OCI-LY3 (cell line): ENCODE measurements around the gene EXOC4.

Source experiments
- H2AFZ ChIP-seq: fragments of 200-600, 300-600 bp; shearing (Covaris generic); 2 replicates; pipeline ENCODE4 v1.6.0; 2014; ENCODE audit warnings: antibody characterized with exemption, low read depth, low read length
- H3K27ac ChIP-seq: fragments of 200-600, 300-600 bp; sonication (generic); 2 replicates; pipeline ENCODE4 v1.5.1; 2014; ENCODE audit warnings: mild to moderate bottlenecking, low read length, moderate library complexity, mixed read lengths
- H3K27me3 ChIP-seq: fragments of 200-600, 300-600 bp; sonication (generic); 2 replicates; pipeline ENCODE4 v1.6.1; 2014; ENCODE audit warnings: low read depth, low read length, mixed read lengths
- H3K36me3 ChIP-seq: fragments of 200-600, 300-600 bp; sonication (generic); replicated peaks from 2 replicates; pipeline ENCODE3; 2014; ENCODE audit warnings: low read depth, low read length, mixed read lengths
- H3K4me1 ChIP-seq: fragments of 300-600, 200-600 bp; sonication (generic); 2 replicates; pipeline ENCODE4 v1.6.1; 2014; ENCODE audit warnings: low read length, mixed read lengths
- H3K4me2 ChIP-seq: fragments of 200-600, 300-600 bp; sonication (generic); 2 replicates; pipeline ENCODE4 v1.6.1; 2014; ENCODE audit warnings: low read length, mixed read lengths
- H3K4me3 ChIP-seq: fragments of 300-600, 200-600 bp; sonication (generic); 2 replicates; pipeline ENCODE4 v1.5.1; 2014; ENCODE audit warnings: antibody characterized with exemption, mild to moderate bottlenecking, low read length, moderate library complexity
- H3K79me2 ChIP-seq: fragments of 300-600, 200-600 bp; shearing (Covaris generic); 2 replicates; pipeline ENCODE4 v1.6.1; 2014; ENCODE audit warnings: mild to moderate bottlenecking, low read length, mixed read lengths
- H3K9ac ChIP-seq: fragments of 300-600, 200-600 bp; shearing (Covaris generic); 2 replicates; pipeline ENCODE4 v1.6.0; 2014; ENCODE audit warnings: mild to moderate bottlenecking, low read length, moderate library complexity
- H3K9me3 ChIP-seq: fragments of 200-600, 300-600 bp; shearing (Covaris generic); 2 replicates; pipeline ENCODE4 v1.6.1; 2014; ENCODE audit warnings: low read length, mixed read lengths; ENCODE audit not compliant: insufficient read depth
- H4K20me1 ChIP-seq: fragments of 200-600, 300-600 bp; sonication (generic); 2 replicates; pipeline ENCODE4 v1.6.1; 2016; ENCODE audit warnings: low read length, mixed read lengths; ENCODE audit not compliant: insufficient read depth
- CTCF ChIP-seq: fragments of 200-600, 300-600 bp; sonication (generic); IDR thresholded peaks from 2 replicates; pipeline ENCODE4 v1.5.1; 2014; ENCODE audit warnings: antibody characterized with exemption, low read length, low read depth
- EZH2phosphoT487 ChIP-seq: fragments of 200-600 bp; shearing (Covaris generic); IDR thresholded peaks from 2 replicates; pipeline ENCODE4 v1.6.1; 2018; ENCODE audit warnings: antibody characterized with exemption, mixed run types, low read depth

EXOC4 gene

GRCh38 chr7:133674079-133674763, 421.3 kb downstream of the EXOC4 start:
- no peak overlapping the region for H3K4me2 ChIP-seq
- H3K79me2 ChIP-seq = no peaks in the 10 kb centered on the region
- no peak overlapping the region for H3K4me3 ChIP-seq
- no peak overlapping the region for H3K9ac ChIP-seq
- no peak overlapping the region for H2AFZ ChIP-seq
- no peaks in the 10 kb centered on the region for H4K20me1 ChIP-seq
- no peak overlapping the region for H3K27ac ChIP-seq
- H3K36me3 ChIP-seq = no peaks in the 10 kb centered on the region
- TF ChIP-seq CTCF = no peak
- no peak for TF ChIP-seq EZH2phosphoT487
- H3K27me3 ChIP-seq = no peaks in the 10 kb centered on the region
- no peaks in the 10 kb centered on the region for H3K9me3 ChIP-seq
- H3K4me1 ChIP-seq = no peaks in the 10 kb centered on the region

GRCh38 chr7:133675510-133676218, 422.8 kb downstream of the EXOC4 start:
- no peaks in the 10 kb centered on the region for H4K20me1 ChIP-seq
- TF ChIP-seq CTCF (no peak), EZH2phosphoT487 (no peak)
- H3K4me1 ChIP-seq = no peaks in the 10 kb centered on the region
- H3K9me3 ChIP-seq = no peaks in the 10 kb centered on the region
- H3K4me2 ChIP-seq = no peak overlapping the region
- H3K4me3 ChIP-seq = no peak overlapping the region
- no peaks in the 10 kb centered on the region for H3K27me3 ChIP-seq
- H3K27ac ChIP-seq = no peak overlapping the region
- H3K79me2 ChIP-seq = no peaks in the 10 kb centered on the region
- no peaks in the 10 kb centered on the region for H3K36me3 ChIP-seq
- no peak overlapping the region for H2AFZ ChIP-seq
- no peak overlapping the region for H3K9ac ChIP-seq

DNA sequence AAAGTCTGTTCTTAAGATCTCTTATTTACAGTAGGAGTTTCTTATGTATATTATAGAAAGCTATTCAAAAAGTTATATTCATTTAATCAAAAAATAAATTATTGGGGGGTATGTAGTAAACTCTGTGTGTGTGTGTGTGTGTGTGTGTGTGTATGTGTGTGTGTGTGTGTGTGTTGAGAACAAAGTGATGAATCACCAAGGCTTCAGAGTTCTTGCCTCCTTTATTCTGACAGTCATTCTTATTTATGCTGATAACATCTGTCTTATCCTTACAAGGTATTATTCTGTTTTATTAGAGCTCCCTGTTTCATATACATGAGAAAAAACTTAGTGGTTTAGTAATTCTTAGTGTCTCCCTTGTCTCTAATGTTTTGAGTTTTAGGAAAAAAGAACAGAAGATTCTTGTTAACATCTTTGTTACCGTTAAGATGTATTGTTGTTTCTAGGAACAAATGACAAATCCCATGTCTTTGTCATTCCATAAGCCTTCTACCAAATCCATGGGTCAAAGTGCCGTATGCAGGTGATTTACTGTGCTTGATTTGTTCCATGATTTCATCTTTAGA, 424.0 kb downstream of the EXOC4 start:
- H3K79me2 ChIP-seq = no peaks in the 10 kb centered on the region
- no peak overlapping the region for H3K9ac ChIP-seq
- no peak overlapping the region for H3K27ac ChIP-seq
- H3K9me3 ChIP-seq = no peaks in the 10 kb centered on the region
- no peak overlapping the region for H3K4me2 ChIP-seq
- H3K4me1 ChIP-seq = no peaks in the 10 kb centered on the region
- H3K36me3 ChIP-seq = no peaks in the 10 kb centered on the region
- H3K4me3 ChIP-seq = no peak overlapping the region
- TF ChIP-seq EZH2phosphoT487 (no peak), CTCF (no peak)
- H2AFZ ChIP-seq = no peak overlapping the region
- no peaks in the 10 kb centered on the region for H3K27me3 ChIP-seq
- H4K20me1 ChIP-seq = no peaks in the 10 kb centered on the region

- H3K79me2 ChIP-seq = no peaks in the 10 kb centered on the region
- H3K36me3 ChIP-seq = no peaks in the 10 kb centered on the region
- H2AFZ ChIP-seq = no peak overlapping the region
- H3K4me1 ChIP-seq = peaks cover 11% of the 10 kb centered on the region
- TF ChIP-seq EZH2phosphoT487 (no peak), CTCF (no peak)
- H3K4me2 ChIP-seq = no peak overlapping the region
- no peak overlapping the region for H3K9ac ChIP-seq
- no peak overlapping the region for H3K27ac ChIP-seq
- H4K20me1 ChIP-seq = no peaks in the 10 kb centered on the region
- H3K9me3 ChIP-seq = no peaks in the 10 kb centered on the region
- H3K4me3 ChIP-seq = no peak overlapping the region
- H3K27me3 ChIP-seq = no peaks in the 10 kb centered on the region
Measured at GRCh38 chr7:133678137-133678814, 425.4 kb downstream of the EXOC4 start.
